ENCODE measurements around the gene SLC17A4. TPM values are rescaled to one million over a fixed set of nuclear protein-coding genes. Genes with fewer than 3 reads are reported as not detected.

SLC17A4 gene
- polyA plus RNA-seq, 2 of the 4 experiments (the other 2 are of a cell fraction), result 0.04 to 0.05 TPM

- CTCF ChIA-PET, result no interaction called here
- POLR2A ChIA-PET, result no interaction called here
- no peaks in the 10 kb centered on the region for H3K4me1 ChIP-seq
- no peaks in the 10 kb centered on the region for H3K9me3 ChIP-seq
- H3K27ac ChIP-seq, result no peak overlapping the region
- FAIRE-seq (no peak), ATAC-seq (no peak), DNase-seq (ENCODE audit: low read depth in 1 of 2, low spot score in 1 of 2) (no peak)
- no peak overlapping the region for H3K4me2 ChIP-seq
- H3K4me3 ChIP-seq, result no peak overlapping the region
- TF ChIP-seq ESRRA (IDR thresholded peaks at IDR 0.05; ENCODE audit: borderline replicate concordance, low read length) (no peak), PHF8 (IDR thresholded peaks at IDR 0.05; ENCODE audit: borderline replicate concordance, low read depth) (no peak), TP53 (CRISPR knock-in tag; IDR thresholded peaks at IDR 0.05) (no peak), ZC3H11A (IDR thresholded peaks at IDR 0.05) (no peak), POLR2A (IDR thresholded peaks at IDR 0.05; ENCODE audit: low read length) (no peak), EHF (CRISPR knock-in tag; IDR thresholded peaks at IDR 0.05) (no peak), FOSB (CRISPR knock-in tag; IDR thresholded peaks at IDR 0.05) (no peak), GATA3 (IDR thresholded peaks at IDR 0.05; ENCODE audit: borderline replicate concordance) (no peak), MAX (IDR thresholded peaks at IDR 0.05) (no peak), EHMT2 (IDR thresholded peaks at IDR 0.05; ENCODE audit: low read depth) (no peak), HOXB13 (CRISPR knock-in tag; IDR thresholded peaks at IDR 0.05; ENCODE audit: low read depth) (no peak), TFCP2L1 (CRISPR knock-in tag; IDR thresholded peaks at IDR 0.05) (no peak), HOXA7 (CRISPR knock-in tag; IDR thresholded peaks at IDR 0.05) (no peak), NR3C1 (IDR thresholded peaks at IDR 0.05) (no peak), BCL3 (IDR thresholded peaks at IDR 0.05) (no peak), CEBPB (IDR thresholded peaks at IDR 0.05) (no peak)
Observed at GRCh38 chr6:25821341-25821740, 66.8 kb downstream of the SLC17A4 start.

- WGBS (ENCODE audit: missing lambda C conversion rate), result 92% methylated on average over 1 of the region's 1 CpG
- DNase-seq (ENCODE audit: low read depth in 1 of 2, low spot score in 1 of 2), result no peak
Observed at GRCh38 chr6:25829375-25829774, 74.8 kb downstream of the SLC17A4 start.

GRCh38 chr6:25830458-25830857 lies 75.9 kb downstream of the SLC17A4 start:
- H3K4me2 ChIP-seq, result no peak overlapping the region
- FAIRE-seq, result no peak
- H3K27ac ChIP-seq, result no peak overlapping the region; a peak in 2 of 6 replicates
- no peak for ATAC-seq
- CTCF ChIA-PET, result no interaction called here
- 59% methylated on average over 4 of the region's 4 CpGs for WGBS (ENCODE audit: missing lambda C conversion rate)
- DNase-seq (ENCODE audit: low read depth in 1 of 2, low spot score in 1 of 2), result no peak
- no peaks in the 10 kb centered on the region for H3K9me3 ChIP-seq
- POLR2A ChIA-PET, result no interaction called here
- TF ChIP-seq MAFK (IDR thresholded peaks at IDR 0.05; ENCODE audit: partially characterized antibody), result peak; percentile 37
- TF ChIP-seq NFE2L2 (conservative IDR thresholded peaks at IDR 0.05; ENCODE audit: low read length), result no peak
- no peak for TF ChIP-seq PHF8 (IDR thresholded peaks at IDR 0.05; ENCODE audit: borderline replicate concordance, low read depth)
- TF ChIP-seq FOXS1 (CRISPR knock-in tag; IDR thresholded peaks at IDR 0.05), result no peak
- no peak for TF ChIP-seq GATA3 (IDR thresholded peaks at IDR 0.05; ENCODE audit: borderline replicate concordance)
- H3K4me3 ChIP-seq, result no peak overlapping the region
- peaks cover 28% of the 10 kb centered on the region for H3K4me1 ChIP-seq

More at GRCh38 chr6:25829375-25829774, 74.8 kb downstream of the SLC17A4 start:
- Histone ChIP-seq H3K27ac (no peak overlapping the region), H3K4me2 (no peak overlapping the region), H3K9me3 (no peaks in the 10 kb centered on the region), H3K4me1 (peaks cover 28% of the 10 kb centered on the region), H3K4me3 (no peak overlapping the region)
- ChIA-PET POLR2A (no interaction called here), CTCF (no interaction called here)
- FAIRE-seq (no peak), ATAC-seq (no peak)
- no peak for TF ChIP-seq ESRRA (IDR thresholded peaks at IDR 0.05; ENCODE audit: borderline replicate concordance, low read length)
- no peak for TF ChIP-seq PBX3 (IDR thresholded peaks at IDR 0.05)
- no peak for TF ChIP-seq POLR2A (IDR thresholded peaks at IDR 0.05; ENCODE audit: low read length)
- TF ChIP-seq HOXB5 (CRISPR knock-in tag; IDR thresholded peaks at IDR 0.05), result no peak

Other genes starting within 250 kb of the SLC17A4 start
- 0.17 TPM in 2 replicates for gene SCGN, start 102.5 kb upstream of the SLC17A4 start, polyA plus RNA-seq (2011; rRNA removed)
- 0.09 to 0.13 TPM in 2 of 3 replicates, not detected in the other for gene SCGN, start 102.5 kb upstream of the SLC17A4 start, polyA plus RNA-seq (2017; fragmentation: RNase III; extraction: RNeasy Plus Mini Kit Qiagen cat#74134 plus additional on column Dnase treatment)
- gene SLC17A1, start 77.3 kb downstream of the SLC17A4 start, polyA plus RNA-seq (2011; rRNA removed), result 1.1 and 1.2 TPM in 2 replicates
- 0.51 to 0.79 TPM (median 0.57 TPM) in 3 replicates for gene SLC17A1, start 77.3 kb downstream of the SLC17A4 start, polyA plus RNA-seq (2017; fragmentation: RNase III; extraction: RNeasy Plus Mini Kit Qiagen cat#74134 plus additional on column Dnase treatment)
- gene SLC17A3, start 119.5 kb downstream of the SLC17A4 start, polyA plus RNA-seq (2011; rRNA removed), result 7.5 and 9.0 TPM in 2 replicates
- 3.8 to 5.3 TPM (median 4.4 TPM) in 3 replicates for gene SLC17A3, start 119.5 kb downstream of the SLC17A4 start, polyA plus RNA-seq (2017; fragmentation: RNase III; extraction: RNeasy Plus Mini Kit Qiagen cat#74134 plus additional on column Dnase treatment)
- gene SLC17A2, start 175.9 kb downstream of the SLC17A4 start, polyA plus RNA-seq (2011; rRNA removed), result not detected in 2 replicates
- not detected in 3 replicates for gene SLC17A2, start 175.9 kb downstream of the SLC17A4 start, polyA plus RNA-seq (2017; fragmentation: RNase III; extraction: RNeasy Plus Mini Kit Qiagen cat#74134 plus additional on column Dnase treatment)
- gene TRIM38, start 208.1 kb downstream of the SLC17A4 start, polyA plus RNA-seq (2011; rRNA removed), result 3.4 and 3.8 TPM in 2 replicates
- 1.5 to 2.0 TPM (median 1.7 TPM) in 3 replicates for gene TRIM38, start 208.1 kb downstream of the SLC17A4 start, polyA plus RNA-seq (2017; fragmentation: RNase III; extraction: RNeasy Plus Mini Kit Qiagen cat#74134 plus additional on column Dnase treatment)

Measured in A549 (cell line).